ENCODE data around the gene NRG2. TPM values are rescaled to one million over a fixed set of nuclear protein-coding genes. Genes with fewer than 3 reads are reported as not detected.

The NRG2 gene
- total and polyA plus RNA-seq, 12 donors, result 0.64 to 6.6 (median 2.9) TPM

GRCh38 chr5:139854029-139854605, 189.0 kb downstream of the NRG2 start:
- no peak for TF ChIP-seq CTCF (IDR thresholded peaks at IDR 0.05)
- DNase-seq (no peak), ATAC-seq (no peak)
- Histone ChIP-seq H3K4me1 (peaks cover 0 to 4% (median 0%) of the 10 kb centered on the region in 9 donors), H3K27ac (no peak overlapping the region), H3K27me3 (no peaks in the 10 kb centered on the region), H3K4me3 (no peak overlapping the region), H3K36me3 (peaks cover 0 to 23% (median 0%) of the 10 kb centered on the region in 9 donors), H3K9me3 (no peaks in the 10 kb centered on the region)
- intact Hi-C loops (cut with DNase I), result no loop called here
- 96% methylated on average over 7 of the region's 7 CpGs for WGBS, 2 donors

- peaks cover 0 to 23% (median 0%) of the 10 kb centered on the region in 9 donors for H3K36me3 ChIP-seq
- H3K27ac ChIP-seq, result no peak overlapping the region
- ATAC-seq (no peak), DNase-seq (no peak)
- H3K4me3 ChIP-seq, result no peak overlapping the region
- 92 to 96% methylated on average over 6 to 8 of the region's 8 CpGs for WGBS, 2 donors
- peaks cover 0 to 10% (median 0%) of the 10 kb centered on the region in 9 donors for H3K4me1 ChIP-seq
- peaks cover 0 to 10% (median 0%) of the 10 kb centered on the region in 7 donors for H3K27me3 ChIP-seq
- TF ChIP-seq CTCF (IDR thresholded peaks at IDR 0.05), result no peak
- intact Hi-C loops (cut with DNase I), result no loop called here
- no peaks in the 10 kb centered on the region for H3K9me3 ChIP-seq
Observed at GRCh38 chr5:139852696-139853095, 190.4 kb downstream of the NRG2 start.

- DNase-seq, result no peak
- H3K27me3 ChIP-seq, result peaks cover 0 to 19% (median 0%) of the 10 kb centered on the region in 7 donors
- H3K27ac ChIP-seq, result no peak overlapping the region
- no peaks in the 10 kb centered on the region for H3K9me3 ChIP-seq
- H3K36me3 ChIP-seq, result peaks cover 0 to 23% (median 0%) of the 10 kb centered on the region in 9 donors
- intact Hi-C loops (cut with DNase I), result no loop called here
- peaks cover 0 to 17% (median 10%) of the 10 kb centered on the region in 9 donors for H3K4me1 ChIP-seq
- TF ChIP-seq CTCF (IDR thresholded peaks at IDR 0.05), result no peak
- ATAC-seq, result no peak
- WGBS, 2 donors, result 95 to 96% methylated on average over 19 of the region's 19 CpGs
- no peak overlapping the region for H3K4me3 ChIP-seq
Observed at GRCh38 chr5:139851558-139851957, 191.5 kb downstream of the NRG2 start.

GRCh38 chr5:139850423-139851016, 192.6 kb downstream of the NRG2 start:
- Histone ChIP-seq H3K36me3 (peaks cover 0 to 23% (median 0%) of the 10 kb centered on the region in 9 donors), H3K4me1 (peaks cover 0 to 21% (median 16%) of the 10 kb centered on the region in 9 donors), H3K27me3 (peaks cover 0 to 30% (median 0%) of the 10 kb centered on the region in 7 donors), H3K4me3 (no peak overlapping the region), H3K9me3 (no peaks in the 10 kb centered on the region), H3K27ac (no peak overlapping the region)
- no peak for ATAC-seq
- no peak for DNase-seq
- TF ChIP-seq CTCF (IDR thresholded peaks at IDR 0.05), result no peak
- WGBS, 2 donors, result 80 to 98% methylated on average over 3 of the region's 3 CpGs
- intact Hi-C loops (cut with DNase I), result no loop called here

All from heart right ventricle (tissue), 16 donors.